HL-60 (cell line): ENCODE data around the gene PPP2R2D.

ENCODE experiments used
- GABPA ChIP-seq: IDR thresholded peaks from 2 replicates; pipeline ENCODE4 v1.6.1; 2012; ENCODE audit warnings: low read depth
- POLR2AphosphoS5 ChIP-seq: IDR thresholded peaks from 2 replicates; pipeline ENCODE4 v1.6.1; 2012; ENCODE audit warnings: low read depth
- TF ChIP-seq, protein P1 (sequence below): IDR thresholded peaks from one replicate; pipeline ENCODE4 v1.5.1; 2011; ENCODE audit warnings: low read length, control low read depth, inconsistent platforms; ENCODE audit not compliant: insufficient read depth
- TF ChIP-seq, protein P2 (sequence below): IDR thresholded peaks from 2 replicates; pipeline ENCODE4 v1.6.1; 2012; ENCODE audit warnings: low read depth; ENCODE audit not compliant: insufficient replicate concordance

DNA sequence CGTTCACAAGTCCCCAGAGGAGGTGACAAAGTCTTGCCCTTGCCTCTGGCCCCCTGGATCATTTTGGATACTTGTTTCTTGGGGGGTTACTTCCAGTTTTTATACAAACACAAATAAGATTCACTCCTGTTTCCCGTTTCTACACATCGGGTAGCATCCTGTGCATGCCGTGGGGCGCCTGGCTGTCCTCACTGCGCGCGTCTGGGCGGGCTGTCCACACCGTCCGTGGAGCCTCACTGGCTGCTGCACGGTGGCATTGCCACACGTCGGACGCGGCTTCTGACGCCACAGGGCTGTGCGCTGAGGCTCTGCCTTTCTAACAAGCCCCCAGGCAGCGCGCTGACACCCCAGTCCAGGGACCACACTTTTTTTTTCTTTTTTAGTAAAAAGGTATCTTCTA is 62.5 kb downstream of the PPP2R2D start:
- TF ChIP-seq, protein P1, sequence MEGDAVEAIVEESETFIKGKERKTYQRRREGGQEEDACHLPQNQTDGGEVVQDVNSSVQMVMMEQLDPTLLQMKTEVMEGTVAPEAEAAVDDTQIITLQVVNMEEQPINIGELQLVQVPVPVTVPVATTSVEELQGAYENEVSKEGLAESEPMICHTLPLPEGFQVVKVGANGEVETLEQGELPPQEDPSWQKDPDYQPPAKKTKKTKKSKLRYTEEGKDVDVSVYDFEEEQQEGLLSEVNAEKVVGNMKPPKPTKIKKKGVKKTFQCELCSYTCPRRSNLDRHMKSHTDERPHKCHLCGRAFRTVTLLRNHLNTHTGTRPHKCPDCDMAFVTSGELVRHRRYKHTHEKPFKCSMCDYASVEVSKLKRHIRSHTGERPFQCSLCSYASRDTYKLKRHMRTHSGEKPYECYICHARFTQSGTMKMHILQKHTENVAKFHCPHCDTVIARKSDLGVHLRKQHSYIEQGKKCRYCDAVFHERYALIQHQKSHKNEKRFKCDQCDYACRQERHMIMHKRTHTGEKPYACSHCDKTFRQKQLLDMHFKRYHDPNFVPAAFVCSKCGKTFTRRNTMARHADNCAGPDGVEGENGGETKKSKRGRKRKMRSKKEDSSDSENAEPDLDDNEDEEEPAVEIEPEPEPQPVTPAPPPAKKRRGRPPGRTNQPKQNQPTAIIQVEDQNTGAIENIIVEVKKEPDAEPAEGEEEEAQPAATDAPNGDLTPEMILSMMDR, result no peak
- no peak for TF ChIP-seq POLR2AphosphoS5
- TF ChIP-seq, protein P2, sequence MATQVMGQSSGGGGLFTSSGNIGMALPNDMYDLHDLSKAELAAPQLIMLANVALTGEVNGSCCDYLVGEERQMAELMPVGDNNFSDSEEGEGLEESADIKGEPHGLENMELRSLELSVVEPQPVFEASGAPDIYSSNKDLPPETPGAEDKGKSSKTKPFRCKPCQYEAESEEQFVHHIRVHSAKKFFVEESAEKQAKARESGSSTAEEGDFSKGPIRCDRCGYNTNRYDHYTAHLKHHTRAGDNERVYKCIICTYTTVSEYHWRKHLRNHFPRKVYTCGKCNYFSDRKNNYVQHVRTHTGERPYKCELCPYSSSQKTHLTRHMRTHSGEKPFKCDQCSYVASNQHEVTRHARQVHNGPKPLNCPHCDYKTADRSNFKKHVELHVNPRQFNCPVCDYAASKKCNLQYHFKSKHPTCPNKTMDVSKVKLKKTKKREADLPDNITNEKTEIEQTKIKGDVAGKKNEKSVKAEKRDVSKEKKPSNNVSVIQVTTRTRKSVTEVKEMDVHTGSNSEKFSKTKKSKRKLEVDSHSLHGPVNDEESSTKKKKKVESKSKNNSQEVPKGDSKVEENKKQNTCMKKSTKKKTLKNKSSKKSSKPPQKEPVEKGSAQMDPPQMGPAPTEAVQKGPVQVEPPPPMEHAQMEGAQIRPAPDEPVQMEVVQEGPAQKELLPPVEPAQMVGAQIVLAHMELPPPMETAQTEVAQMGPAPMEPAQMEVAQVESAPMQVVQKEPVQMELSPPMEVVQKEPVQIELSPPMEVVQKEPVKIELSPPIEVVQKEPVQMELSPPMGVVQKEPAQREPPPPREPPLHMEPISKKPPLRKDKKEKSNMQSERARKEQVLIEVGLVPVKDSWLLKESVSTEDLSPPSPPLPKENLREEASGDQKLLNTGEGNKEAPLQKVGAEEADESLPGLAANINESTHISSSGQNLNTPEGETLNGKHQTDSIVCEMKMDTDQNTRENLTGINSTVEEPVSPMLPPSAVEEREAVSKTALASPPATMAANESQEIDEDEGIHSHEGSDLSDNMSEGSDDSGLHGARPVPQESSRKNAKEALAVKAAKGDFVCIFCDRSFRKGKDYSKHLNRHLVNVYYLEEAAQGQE, result no peak
- no peak for TF ChIP-seq GABPA
